HG03066 (cell line): Measurements from ENCODE around the gene ZNRF1.
"Not testable (repeated sequence)": the region's sequence is repeated elsewhere in the genome, so short reads cannot be mapped to it uniquely, and the experiment has no call there.

Experiments used
- ATAC-seq: cut with Tn5 transposase; IDR thresholded peaks from one replicate; pipeline ENCODE4 v1.9.1; 2021; ENCODE audit warnings: low read depth; ENCODE audit not compliant: unreplicated experiment

Gene ZNRF1

GRCh38 chr16:75026239-75026891 lies 27.5 kb downstream of the ZNRF1 start:
- ATAC-seq: not testable (repeated sequence)

DNA sequence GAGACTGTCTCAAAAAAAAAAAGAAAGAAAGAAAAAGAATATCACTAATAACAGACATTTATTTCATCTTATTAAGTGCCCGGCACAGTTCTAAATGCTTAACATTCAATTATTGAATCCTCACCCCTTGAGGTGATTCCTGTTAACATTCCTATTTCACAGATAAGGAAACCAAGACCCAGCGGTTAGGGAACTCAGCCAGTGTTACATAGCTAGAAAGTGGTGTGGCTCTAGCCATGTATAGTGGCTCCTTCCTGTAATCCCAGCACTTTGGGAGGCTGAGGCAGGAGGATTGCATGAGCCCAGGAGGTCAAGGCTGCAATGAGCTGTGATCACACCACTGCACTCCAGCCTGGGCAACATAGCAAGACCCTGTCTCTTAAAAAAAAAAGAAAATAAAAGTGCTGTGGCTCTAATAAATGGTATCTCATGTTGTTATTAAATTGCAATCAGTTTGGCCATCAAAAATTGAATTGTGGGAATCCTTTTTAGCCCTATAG lies 28.1 kb downstream of the ZNRF1 start:
- ATAC-seq: no peak

GRCh38 chr16:75027520-75028300 lies 28.9 kb downstream of the ZNRF1 start:
- ATAC-seq: no peak

GRCh38 chr16:75028544-75029135 lies 29.8 kb downstream of the ZNRF1 start:
- no peak for ATAC-seq

DNA sequence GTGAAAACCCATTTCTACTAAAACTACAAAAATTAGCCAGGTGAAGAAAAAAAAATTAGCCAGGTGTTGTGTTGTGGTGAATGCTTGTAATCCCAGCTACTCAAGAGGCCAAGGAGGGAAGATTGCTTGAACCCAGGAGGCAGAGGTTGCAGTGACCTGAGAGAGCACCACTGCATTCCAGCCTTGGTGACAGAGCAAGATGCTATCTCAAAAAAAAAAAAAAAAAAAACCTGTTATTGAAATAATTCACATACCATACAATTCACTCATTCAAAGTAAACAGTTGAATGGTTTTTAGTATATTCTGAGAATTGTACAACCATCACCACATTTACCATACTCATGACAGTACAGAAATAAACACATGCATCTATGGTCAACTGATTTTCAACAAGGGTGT lies 31.0 kb downstream of the ZNRF1 start:
- no peak for ATAC-seq

GRCh38 chr16:75032655-75033054 lies 33.8 kb downstream of the ZNRF1 start:
- ATAC-seq: no peak

DNA sequence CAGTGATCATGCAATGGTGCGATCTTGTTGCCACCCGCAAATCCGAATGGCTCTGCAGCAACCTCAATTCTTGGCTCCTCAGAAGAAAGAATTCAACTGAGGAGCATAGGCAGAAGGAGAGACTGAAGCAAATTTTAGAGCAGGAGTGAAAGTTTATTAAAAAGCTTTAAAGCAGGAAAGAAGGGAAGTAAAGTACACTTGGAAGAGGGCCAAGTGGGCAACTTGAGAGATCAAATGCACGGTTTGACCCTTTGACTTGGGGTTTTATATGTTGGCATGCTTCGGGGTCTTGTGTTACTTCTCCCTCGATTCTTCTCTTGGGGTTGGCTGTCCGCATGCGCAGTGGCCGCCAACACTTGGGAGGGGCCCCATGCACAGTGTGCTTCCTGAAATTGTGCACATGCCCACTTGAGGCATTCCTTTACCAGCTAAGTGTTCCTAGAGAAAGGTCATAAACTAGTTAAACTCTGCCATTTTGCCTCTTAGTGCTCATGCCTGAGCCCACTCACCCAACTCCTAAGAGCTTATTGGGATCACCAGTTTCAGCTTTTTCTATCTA lies 36.7 kb downstream of the ZNRF1 start:
- ATAC-seq: no peak

- no peak for ATAC-seq
Measured at GRCh38 chr16:75038036-75038858, 39.4 kb downstream of the ZNRF1 start.

- no peak for ATAC-seq
Measured at GRCh38 chr16:75039941-75040340, 41.1 kb downstream of the ZNRF1 start.

GRCh38 chr16:75042426-75043174 lies 43.8 kb downstream of the ZNRF1 start:
- ATAC-seq: peak; percentile 20

DNA sequence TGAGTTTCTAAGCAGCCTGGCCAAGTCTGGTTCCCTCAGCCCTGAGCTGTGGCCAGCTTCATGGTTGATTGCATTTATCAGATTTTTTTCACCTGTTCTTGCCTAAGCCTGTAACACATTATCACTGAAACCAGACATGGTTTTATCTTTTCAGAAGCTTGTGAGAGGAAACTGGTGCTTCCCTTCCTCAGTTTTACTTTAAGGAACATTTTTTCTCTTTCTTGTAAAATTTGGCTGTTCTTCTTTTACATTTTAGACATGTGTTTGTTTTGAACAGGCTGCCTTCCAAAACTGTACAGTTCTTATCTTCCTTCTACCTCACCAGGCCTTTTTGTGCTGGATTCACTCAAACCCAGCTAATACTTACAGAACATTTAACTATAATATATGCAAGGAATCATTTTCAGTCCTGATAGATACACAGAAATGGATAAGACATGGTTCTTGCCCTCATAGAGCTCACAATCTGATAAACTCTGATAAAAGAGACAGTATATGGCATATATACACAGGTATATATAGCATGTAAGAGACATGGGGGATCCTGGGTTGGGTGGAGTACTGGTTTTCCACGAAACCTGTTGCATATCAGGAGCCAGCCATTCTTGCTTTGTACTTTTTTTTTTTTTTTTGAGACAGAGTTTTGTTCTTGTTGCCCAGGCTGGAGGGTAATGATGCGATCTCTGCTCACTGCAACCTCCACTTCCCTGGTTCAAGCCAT lies 44.5 kb downstream of the ZNRF1 start:
- ATAC-seq: peak; percentile 65

GRCh38 chr16:75044800-75045361 lies 46.1 kb downstream of the ZNRF1 start:
- ATAC-seq: no peak

DNA sequence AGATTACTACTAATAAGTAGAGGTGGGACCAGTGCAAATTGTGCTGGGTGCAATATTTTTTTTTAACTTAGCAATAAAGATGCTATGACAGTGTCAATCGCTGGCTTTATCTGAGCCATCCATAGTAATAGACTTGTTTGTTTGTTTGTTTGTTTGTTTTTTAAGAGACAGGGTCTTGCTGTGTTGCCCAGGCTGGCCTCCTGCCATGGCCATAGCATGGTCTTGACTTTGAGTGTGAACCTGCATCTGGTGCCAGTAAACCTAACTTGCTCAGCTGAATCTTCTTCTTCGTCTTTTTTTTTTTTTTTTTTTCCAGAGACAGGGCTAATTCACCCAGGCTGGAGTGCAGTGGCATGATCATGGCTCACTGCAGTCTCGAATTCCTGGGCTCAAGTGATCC lies 46.6 kb downstream of the ZNRF1 start:
- no peak for ATAC-seq

GRCh38 chr16:75048054-75048453 lies 49.2 kb downstream of the ZNRF1 start:
- no peak for ATAC-seq

- no peak for ATAC-seq
Measured at GRCh38 chr16:75048530-75048929, 49.7 kb downstream of the ZNRF1 start.

- ATAC-seq: no peak
Measured at GRCh38 chr16:75052481-75053202, 53.8 kb downstream of the ZNRF1 start.

DNA sequence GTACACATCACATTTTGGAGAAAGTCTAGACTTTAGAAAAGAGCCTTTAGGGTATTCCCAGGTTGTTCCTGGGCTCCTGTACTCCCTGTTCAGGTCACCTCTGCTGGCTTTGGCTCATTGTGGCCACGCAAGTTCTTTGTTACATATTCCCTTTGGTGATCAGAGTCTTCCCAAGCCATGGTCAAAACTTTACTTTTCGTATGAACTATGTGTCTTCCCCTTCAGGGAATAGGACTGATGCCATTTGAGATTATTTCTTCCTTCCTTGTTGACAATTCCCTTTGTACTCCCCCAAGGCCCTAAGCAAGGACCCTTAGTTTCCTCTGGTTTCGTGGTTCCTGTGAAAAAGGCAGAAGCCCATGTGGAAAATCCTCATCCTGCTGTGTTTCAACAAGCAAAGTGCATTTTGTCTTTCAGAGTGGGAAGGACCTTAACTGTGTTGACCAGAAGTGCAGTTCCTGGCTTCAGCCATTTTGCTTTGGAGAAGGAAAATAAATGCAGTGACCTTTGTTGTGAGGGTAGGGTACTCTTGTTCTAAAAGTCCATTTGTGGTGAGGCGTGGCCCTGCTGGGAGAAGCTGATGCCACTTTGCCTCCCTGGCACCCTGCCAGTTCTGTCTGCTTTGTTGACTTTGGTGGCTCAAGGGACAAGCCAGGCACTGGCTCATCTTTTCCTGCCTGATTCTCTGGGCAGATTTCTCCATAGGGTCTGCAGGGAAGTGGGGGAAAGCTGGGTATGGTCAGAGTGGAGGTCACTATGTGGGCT lies 55.1 kb downstream of the ZNRF1 start:
- no peak for ATAC-seq
